H1 (cell line): ENCODE data around the gene ESRRB. TPM values are rescaled to one million over a fixed set of nuclear protein-coding genes. Genes with fewer than 3 reads are reported as not detected.

Experiments used
- CTCF ChIA-PET: fragments of 300-600 bp; sonication (Branson Sonifier 250); formaldehyde crosslinking; loops from one replicate; lab custom pipeline; 2021; ENCODE audit not compliant: partially characterized antibody; lab: Charles Lee
- POLR2A ChIA-PET: fragments of 300-600 bp; sonication (Branson Sonifier 250); formaldehyde crosslinking; loops from one replicate; lab custom pipeline; 2021; ENCODE audit warnings: inconsistent platforms; ENCODE audit not compliant: partially characterized antibody; lab: Charles Lee
- DNase-seq, 2 experiments: peaks; one replicate each; pipeline versions ENCODE4 v3.0.0 to v3.0.0-alpha.2; 2010 to 2022; ENCODE audit warnings: low spot score in 2 of 2, low read depth in 1 of 2, mixed read lengths in 1 of 2
- FAIRE-seq: peaks from 2 replicates; lab custom pipeline; 2011; peaks lifted over from hg19 to GRCh38; lab: Jason Lieb, UNC
- H2AFZ ChIP-seq: 2 replicates; pipeline ENCODE4 v1.8.1; 2012; ENCODE audit warnings: low read length, inconsistent platforms
- H2AK5ac ChIP-seq: 2 replicates; pipeline ENCODE4 v1.6.1; 2013; ENCODE audit warnings: low read depth, low read length
- H2BK120ac ChIP-seq: replicated peaks from 2 replicates; pipeline ENCODE3; 2013; ENCODE audit warnings: low read depth, low read length, inconsistent platforms
- H2BK12ac ChIP-seq: 2 replicates; pipeline ENCODE4 v1.6.1; 2013; ENCODE audit warnings: low read depth, low read length
- H2BK15ac ChIP-seq: 2 replicates; pipeline ENCODE4 v1.6.1; 2013; ENCODE audit warnings: low read length
- H2BK20ac ChIP-seq: 2 replicates; pipeline ENCODE4 v1.6.1; 2013; ENCODE audit warnings: low read length
- H2BK5ac ChIP-seq: 2 replicates; pipeline ENCODE4 v1.6.1; 2013; ENCODE audit warnings: low read depth, low read length
- H3K14ac ChIP-seq: 2 replicates; pipeline ENCODE4 v1.6.1; 2013; ENCODE audit warnings: inconsistent platforms; ENCODE audit not compliant: insufficient read length
- H3K18ac ChIP-seq: 2 replicates; pipeline ENCODE4 v1.6.1; 2013; ENCODE audit warnings: low read length; ENCODE audit errors: extremely low read depth
- H3K23ac ChIP-seq: 2 replicates; pipeline ENCODE4 v1.6.1; 2013; ENCODE audit warnings: inconsistent platforms; ENCODE audit not compliant: insufficient read length
- H3K23me2 ChIP-seq: 2 replicates; pipeline ENCODE4 v1.6.1; 2013; ENCODE audit warnings: low read depth, low read length
- H3K27ac ChIP-seq: 2 replicates; pipeline ENCODE4 v1.6.1; 2011; ENCODE audit warnings: low read depth, low read length, inconsistent platforms
- H3K27me3 ChIP-seq, 4 experiments: replicated peaks in 1 of 4; 1 replicate in 1 of 4; 2 replicates in 3 of 4; pipeline versions ENCODE4 v1.6.1 to v1.8.1; 2011 to 2013; ENCODE audit warnings: low read length in 3 of 4, mild to moderate bottlenecking in 3 of 4, inconsistent platforms in 2 of 4, mixed read lengths in 2 of 4, moderate library complexity in 1 of 4; ENCODE audit not compliant: control insufficient read depth in 3 of 4, insufficient read depth in 3 of 4; ENCODE audit errors: extremely low read depth in 1 of 4
- H3K36me3 ChIP-seq, 4 experiments: 2 replicates each; pipeline versions ENCODE4 v1.6.1 to v1.8.1; 2011 to 2013; ENCODE audit warnings: mild to moderate bottlenecking in 4 of 4, low read length in 3 of 4, moderate library complexity in 2 of 4, control low read depth in 1 of 4, inconsistent platforms in 1 of 4; ENCODE audit not compliant: insufficient read depth in 4 of 4, control insufficient read depth in 2 of 4
- H3K4ac ChIP-seq: replicated peaks from 2 replicates; pipeline ENCODE3; 2013; ENCODE audit warnings: low read length, low read depth, mixed read lengths, inconsistent platforms; ENCODE audit not compliant: insufficient read length
- H3K4me1 ChIP-seq, 4 experiments: replicated peaks in 1 of 4; 1 replicate in 1 of 4; 2 replicates in 3 of 4; pipeline versions ENCODE4 v1.6.1 to v1.8.1; 2011 to 2013; ENCODE audit warnings: low read length in 3 of 4, inconsistent platforms in 2 of 4, mixed read lengths in 1 of 4; ENCODE audit not compliant: insufficient read depth in 4 of 4, control insufficient read depth in 3 of 4
- H3K4me2 ChIP-seq, 2 experiments: 2 replicates each; pipeline versions ENCODE4 v1.6.1 to v1.8.1; 2011 to 2013; ENCODE audit warnings: low read depth in 2 of 2, low read length in 2 of 2, control low read depth in 1 of 2, inconsistent platforms in 1 of 2, mild to moderate bottlenecking in 1 of 2; ENCODE audit not compliant: insufficient read depth in 1 of 2
- H3K4me3 ChIP-seq, 4 experiments: fragments of 200-600, 300-600 bp in 1 of 4; sonication (generic), shearing (Covaris generic), sonication (Bioruptor Twin) in 1 of 4; 2 replicates each; pipeline versions ENCODE4 v1.5.1 to v1.8.1; 2011 to 2016; ENCODE audit warnings: low read length in 4 of 4, low read depth in 3 of 4, control low read depth in 2 of 4, inconsistent platforms in 2 of 4, mild to moderate bottlenecking in 2 of 4, mixed read lengths in 1 of 4, moderate library complexity in 1 of 4; ENCODE audit not compliant: insufficient read depth in 2 of 4; ENCODE audit errors: extremely low read depth in 1 of 4
- H3K56ac ChIP-seq: replicated peaks from 2 replicates; pipeline ENCODE3; 2013; ENCODE audit warnings: low read depth, mild to moderate bottlenecking, mixed read lengths, low read length, inconsistent platforms; ENCODE audit not compliant: insufficient read length
- H3K79me1 ChIP-seq: 2 replicates; pipeline ENCODE4 v1.6.1; 2013; ENCODE audit warnings: low read depth, low read length, control low read depth
- H3K79me2 ChIP-seq, 2 experiments: 2 replicates each; pipeline versions ENCODE4 v1.6.1 to v1.8.1; 2012 to 2013; ENCODE audit warnings: low read length in 2 of 2, mild to moderate bottlenecking in 2 of 2, inconsistent platforms in 1 of 2; ENCODE audit not compliant: insufficient read depth in 2 of 2, control insufficient read depth in 1 of 2
- H3K9ac ChIP-seq, 4 experiments: replicated peaks in 1 of 4; 1 replicate in 1 of 4; 2 replicates in 3 of 4; pipeline versions ENCODE4 v1.6.1 to v1.8.1; 2011 to 2013; ENCODE audit warnings: low read depth in 3 of 4, low read length in 3 of 4, control low read depth in 2 of 4, mild to moderate bottlenecking in 2 of 4, moderate library complexity in 2 of 4, inconsistent platforms in 1 of 4; ENCODE audit errors: extremely low read depth in 1 of 4
- H3K9me3 ChIP-seq, 2 experiments: 2 replicates each; pipeline versions ENCODE4 v1.6.1 to v1.8.1; 2012 to 2013; ENCODE audit warnings: mild to moderate bottlenecking in 2 of 2, moderate library complexity in 2 of 2, control low read depth in 1 of 2, inconsistent platforms in 1 of 2, low read depth in 1 of 2, low read length in 1 of 2, mixed read lengths in 1 of 2; ENCODE audit not compliant: insufficient read depth in 2 of 2
- H4K20me1 ChIP-seq, 2 experiments: replicated peaks in 1 of 2; 2 replicates each; pipeline versions ENCODE3 to v1.8.1; 2011 to 2013; ENCODE audit warnings: inconsistent platforms in 2 of 2, low read length in 2 of 2, mild to moderate bottlenecking in 1 of 2; ENCODE audit not compliant: insufficient read depth in 2 of 2, control insufficient read depth in 1 of 2
- H4K5ac ChIP-seq: 2 replicates; pipeline ENCODE4 v1.6.1; 2013; ENCODE audit warnings: low read length, low read depth, mixed read lengths, inconsistent platforms; ENCODE audit not compliant: insufficient read length
- H4K8ac ChIP-seq: 2 replicates; pipeline ENCODE4 v1.8.0; 2013; ENCODE audit warnings: mild to moderate bottlenecking, moderate library complexity, low read length, inconsistent platforms; ENCODE audit not compliant: insufficient read depth; ENCODE audit errors: extremely low read depth
- H4K91ac ChIP-seq: replicated peaks from 2 replicates; pipeline ENCODE3; 2013; ENCODE audit warnings: low read length, mixed read lengths, inconsistent platforms; ENCODE audit not compliant: insufficient read length
- MAFK ChIP-seq: IDR thresholded peaks from 2 replicates; pipeline ENCODE4 v1.6.1; 2012; ENCODE audit warnings: low read depth, mild to moderate bottlenecking, improper control_type of control experiment, low read length
- TAF1 ChIP-seq: IDR thresholded peaks from 2 replicates; pipeline ENCODE4 v1.6.1; 2011; ENCODE audit warnings: mild to moderate bottlenecking, low read depth, low read length
- WGBS, 2 experiments: shearing (Covaris generic) in 1 of 2; methylation state at CpG; one replicate each; pipeline versions ENCODE4 v1.1.6 to v1.1.7; 2013 to 2015; ENCODE audit warnings: low lambda C conversion rate in 2 of 2, mixed read lengths in 2 of 2, inconsistent platforms in 1 of 2, low coverage in 1 of 2, missing lambda C conversion rate in 1 of 2; ENCODE audit not compliant: insufficient replicate concordance in 2 of 2, insufficient coverage in 1 of 2, insufficient read length in 1 of 2; ENCODE audit errors: extremely low coverage in 1 of 2, missing lambda C conversion rate in 1 of 2; 5-methylcytosine and 5-hydroxymethylcytosine counted together
- polyA plus RNA-seq, 7 experiments: library from polyadenylated mRNA; depleted of rRNA in 3 of 7; stranded (reverse) in 5 of 7; unstranded in 2 of 7; fragments of >200 nt in 5 of 7; fragments of 200-250 nt in 2 of 7; gene quantifications; 1 replicate in 5 of 7; 2 replicates in 1 of 7; 4 replicates in 1 of 7; pipeline versions ENCODE4 v1.2.1 to v1.2.3, GENCODE V29; 2011 to 2013; ENCODE audit warnings: missing spikeins in 2 of 7, mixed read lengths in 2 of 7
- total RNA-seq: library from RNA; stranded (reverse); fragmentation: NEBNext Ultra II Directional; extraction: Animal tissue kit (Norgen Biotek cat#: 25700); gene quantifications from 2 replicates; pipeline ENCODE4 v1.2.1, GENCODE V29; 2021

Gene ESRRB
- total and polyA plus RNA-seq, 2 of the 8 experiments (the other 6 are each of a cell fraction or from before 2014, with no cell fraction given), result 0.29 to 0.45 TPM

DNA sequence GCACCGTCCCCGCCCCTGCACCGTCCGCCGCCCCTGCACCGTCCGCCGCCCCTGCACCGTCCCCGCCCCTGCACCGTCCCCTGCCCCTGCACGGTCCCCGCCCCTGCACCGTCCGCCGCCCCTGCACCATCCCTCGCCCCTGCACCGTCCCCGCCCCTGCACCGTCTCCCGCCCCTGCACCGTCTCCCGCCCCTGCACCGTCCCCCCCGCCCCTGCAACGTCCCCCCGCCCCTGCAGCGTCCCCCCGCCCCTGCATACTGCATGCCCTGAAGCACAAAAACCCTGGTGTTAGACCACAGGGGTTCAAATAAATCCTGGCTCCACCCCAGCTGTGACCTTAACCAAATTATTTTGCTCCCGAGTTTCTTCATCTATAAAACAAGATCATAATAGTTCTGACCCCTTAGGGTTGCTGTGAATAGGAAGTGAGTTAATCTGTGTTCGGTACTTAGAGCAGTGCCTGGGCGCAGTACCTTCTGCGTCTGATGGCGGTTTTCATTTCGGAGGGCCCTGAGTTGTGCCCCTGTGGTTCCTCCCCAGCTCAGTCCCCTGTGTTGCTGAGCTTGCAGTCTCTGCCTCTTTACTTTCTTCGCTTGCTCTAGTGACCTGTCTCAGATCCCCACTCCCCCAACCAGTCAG is 38.1 kb downstream of the ESRRB start:
- POLR2A ChIA-PET, result interaction anchor here (0.7 to 1.7 kb wide), 2 partner anchors 7 to 106 kb away, joined by 3 to 5 read pairs; no protein-coding TSS in a partner anchor
- H3K36me3 ChIP-seq, result no peaks in the 10 kb centered on the region
- 0 out of 2 replicates have a peak overlapping the region, but pooled peaks have one; percentile 17 for H2BK12ac ChIP-seq
- peak overlapping the region; percentile 78 for H3K18ac ChIP-seq
- no peaks in the 10 kb centered on the region for H4K20me1 ChIP-seq
- H3K4me3 ChIP-seq, result peak overlapping the region; percentile 41 to 69 (median 58); a peak in 7 of 8 replicates
- peak overlapping the region in 1 of 4 experiments; percentile 28; a peak in 1 of 7 replicates for H3K9ac ChIP-seq
- TF ChIP-seq TAF1 (no peak), MAFK (peak; percentile 11; the same call in 1 of the 2 replicates)
- H3K4me1 ChIP-seq, result peaks cover 0 to 18% (median 8%) of the 10 kb centered on the region in 4 experiments; a peak in 6 of 7 replicates
- H2BK120ac ChIP-seq, result no peak overlapping the region
- no peak overlapping the region for H3K23ac ChIP-seq
- peak overlapping the region; percentile 64 to 95 for H3K4me2 ChIP-seq
- no peak overlapping the region for H3K14ac ChIP-seq
- no peak overlapping the region for H2BK20ac ChIP-seq
- no peak overlapping the region for H2AK5ac ChIP-seq
- WGBS, 2 experiments, result 5% methylated on average over 7 of the region's 36 CpGs; no CpG with 5 or more reads in 1 of the 2 experiments
- no peak overlapping the region for H4K91ac ChIP-seq
- H3K9me3 ChIP-seq, result no peaks in the 10 kb centered on the region
- no peaks in the 10 kb centered on the region for H3K27me3 ChIP-seq
- H3K79me2 ChIP-seq, result no peaks in the 10 kb centered on the region
- FAIRE-seq (no peak), DNase-seq (no peak)
- H3K79me1 ChIP-seq, result no peaks in the 10 kb centered on the region
- H2BK5ac ChIP-seq, result no peak overlapping the region; the same call in 1 of the 2 replicates
- H3K23me2 ChIP-seq, result peaks cover 5% of the 10 kb centered on the region; the same call in 1 of the 2 replicates
- no peak overlapping the region for H3K4ac ChIP-seq
- H3K27ac ChIP-seq, result no peak overlapping the region
- CTCF ChIA-PET, result interaction anchor here (0.8 to 1.8 kb wide), 4 partner anchors 27 to 317 kb away, joined by 3 to 5 read pairs (median 3); no protein-coding TSS in a partner anchor
- H2AFZ ChIP-seq, result peak overlapping the region; percentile 90
- no peak overlapping the region for H4K8ac ChIP-seq
- H4K5ac ChIP-seq, result no peak overlapping the region
- H2BK15ac ChIP-seq, result no peak overlapping the region
- H3K56ac ChIP-seq, result no peak overlapping the region
